Keratinocyte (primary cell): ENCODE measurements around the gene SLC35B4.

Source experiments
- EZH2 ChIP-seq: IDR thresholded peaks from one replicate; pipeline ENCODE4 v1.6.1; 2012; ENCODE audit warnings: inconsistent platforms, mild to moderate bottlenecking, low read length, moderate library complexity
- TF ChIP-seq, protein P1 (sequence below), 3 experiments: IDR thresholded peaks in 1 of 3; conservative IDR thresholded peaks in 1 of 3; optimal IDR thresholded peaks in 1 of 3; 2 replicates in 2 of 3; 3 replicates in 1 of 3; pipeline versions ENCODE3 to v1.5.1; 2011; ENCODE audit warnings: low read length in 3 of 3, mild to moderate bottlenecking in 3 of 3, moderate library complexity in 2 of 3, control low read depth in 1 of 3, inconsistent platforms in 1 of 3; ENCODE audit not compliant: insufficient read depth in 2 of 3; ENCODE audit errors: extremely low read depth in 1 of 3

DNA sequence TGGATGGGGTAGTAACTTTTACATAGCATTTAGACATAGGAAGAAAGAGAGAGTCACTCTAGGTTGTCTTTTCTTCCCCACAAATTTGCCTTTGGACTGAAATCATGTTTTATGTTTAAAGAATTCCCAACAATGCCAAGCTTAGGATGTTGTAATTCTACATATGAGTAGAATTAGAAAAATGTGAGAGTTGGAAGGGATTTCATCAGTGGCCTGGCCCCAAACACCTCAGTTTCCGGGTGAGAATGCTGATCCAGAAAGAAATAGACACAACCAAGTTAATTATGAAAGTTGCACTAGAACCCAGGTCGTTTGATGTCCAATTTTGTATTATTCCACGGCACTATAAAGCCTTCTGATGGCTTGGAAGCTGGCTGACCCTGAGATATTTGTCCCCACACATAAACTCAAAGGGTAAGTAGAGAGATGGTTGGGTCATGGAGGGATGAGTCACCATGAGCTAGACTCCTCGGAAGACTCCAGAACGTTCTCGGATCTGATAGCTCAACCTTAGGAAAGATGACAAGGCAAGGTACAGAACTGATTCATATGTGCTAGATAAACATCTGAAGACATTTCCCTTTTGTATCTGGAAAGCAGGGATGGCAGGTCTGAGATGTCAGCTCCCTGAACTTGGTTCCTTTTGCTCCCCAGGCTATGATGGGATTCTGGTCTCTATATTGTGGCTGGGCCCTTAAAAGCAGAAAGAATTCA lies 48.8 kb upstream of the SLC35B4 start:
- TF ChIP-seq, protein P1, sequence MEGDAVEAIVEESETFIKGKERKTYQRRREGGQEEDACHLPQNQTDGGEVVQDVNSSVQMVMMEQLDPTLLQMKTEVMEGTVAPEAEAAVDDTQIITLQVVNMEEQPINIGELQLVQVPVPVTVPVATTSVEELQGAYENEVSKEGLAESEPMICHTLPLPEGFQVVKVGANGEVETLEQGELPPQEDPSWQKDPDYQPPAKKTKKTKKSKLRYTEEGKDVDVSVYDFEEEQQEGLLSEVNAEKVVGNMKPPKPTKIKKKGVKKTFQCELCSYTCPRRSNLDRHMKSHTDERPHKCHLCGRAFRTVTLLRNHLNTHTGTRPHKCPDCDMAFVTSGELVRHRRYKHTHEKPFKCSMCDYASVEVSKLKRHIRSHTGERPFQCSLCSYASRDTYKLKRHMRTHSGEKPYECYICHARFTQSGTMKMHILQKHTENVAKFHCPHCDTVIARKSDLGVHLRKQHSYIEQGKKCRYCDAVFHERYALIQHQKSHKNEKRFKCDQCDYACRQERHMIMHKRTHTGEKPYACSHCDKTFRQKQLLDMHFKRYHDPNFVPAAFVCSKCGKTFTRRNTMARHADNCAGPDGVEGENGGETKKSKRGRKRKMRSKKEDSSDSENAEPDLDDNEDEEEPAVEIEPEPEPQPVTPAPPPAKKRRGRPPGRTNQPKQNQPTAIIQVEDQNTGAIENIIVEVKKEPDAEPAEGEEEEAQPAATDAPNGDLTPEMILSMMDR (optimal IDR thresholded peaks at IDR 0.05 in 1 of 3, IDR thresholded peaks at IDR 0.05 in 1 of 3, conservative IDR thresholded peaks at IDR 0.05 in 1 of 3; ENCODE audit: extremely low read depth in 1 of 3, insufficient read depth in 2 of 3, low read length in 3 of 3) = no peak
- TF ChIP-seq EZH2 = no peak
